Activated T-cell treated with anti-CD3 and anti-CD28 coated beads, Interleukin-2, amount 50 U/mL, for 4 hours (primary cell): Measurements from ENCODE around the gene DDA1. TPM values are rescaled to one million over a fixed set of nuclear protein-coding genes. Genes with fewer than 3 reads are reported as not detected.
"Not testable (repeated sequence)": the region's sequence is repeated elsewhere in the genome, so short reads cannot be mapped to it uniquely, and the experiment has no call there.

Source experiments
- ATAC-seq, 2 donors: fragments of 200-7000 bp; cut with Tn5 transposase; one replicate each; pipeline ENCODE4 v1.10.0; 2021
- DNase-seq: peaks from one replicate; pipeline ENCODE4 v3.0.0-alpha.2; 2020
- H3K27me3 Mint-ChIP-seq: one replicate; pipeline ENCODE4 v1.8.0; 2021; ENCODE audit warnings: low read depth, mixed read lengths
- H3K36me3 Mint-ChIP-seq: one replicate; pipeline ENCODE4 v1.8.0; 2022; ENCODE audit warnings: mixed read lengths; ENCODE audit not compliant: insufficient read depth
- H3K4me1 Mint-ChIP-seq: one replicate; pipeline ENCODE4 v1.8.0; 2021; ENCODE audit warnings: low read depth, mixed read lengths
- H3K4me3 Mint-ChIP-seq: one replicate; pipeline ENCODE4 v1.8.0; 2021; ENCODE audit warnings: mild to moderate bottlenecking, moderate library complexity, mixed read lengths
- H3K9me3 Mint-ChIP-seq: one replicate; pipeline ENCODE4 v1.8.0; 2021; ENCODE audit warnings: mixed read lengths
- total RNA-seq, 3 donors: library from RNA; stranded (reverse); gene quantifications; one replicate each; pipeline ENCODE4 v1.2.1, GENCODE V29; 2021

Gene DDA1
- total RNA-seq, 3 donors from 2014 or later = 53.1 to 58.1 (median 53.4) TPM

GRCh38 chr19:17281391-17282304 is 27.7 kb upstream of the DDA1 start, which contains the start of gene ANKLE1:
TSS of gene ANKLE1 (plus strand) at chr19:17281901. CDS start at chr19:17281921, 20 bp downstream.
- peak; percentile 25 to 57 for ATAC-seq
- peaks cover under 1% of the 10 kb centered on the region for H3K27me3 Mint-ChIP-seq
- H3K36me3 Mint-ChIP-seq = peaks cover 6% of the 10 kb centered on the region
- H3K9me3 Mint-ChIP-seq = no peaks in the 10 kb centered on the region
- peaks cover 7% of the 10 kb centered on the region for H3K4me1 Mint-ChIP-seq
- DNase-seq = no peak
- H3K4me3 Mint-ChIP-seq = peak within 1 kb of the TSS; percentile 82

- ATAC-seq (peak; percentile 91 to 95), DNase-seq (peak; percentile 73)
- no peaks in the 10 kb centered on the region for H3K9me3 Mint-ChIP-seq
- H3K4me3 Mint-ChIP-seq = peak overlapping the region; percentile 82
- peaks cover under 1% of the 10 kb centered on the region for H3K36me3 Mint-ChIP-seq
- peaks cover 7% of the 10 kb centered on the region for H3K4me1 Mint-ChIP-seq
- peaks cover 4% of the 10 kb centered on the region for H3K27me3 Mint-ChIP-seq
These were observed 26.8 kb upstream of the DDA1 start for GRCh38 chr19:17282488-17283125.

GRCh38 chr19:17283504-17283996 is 25.8 kb upstream of the DDA1 start:
- peaks cover 8% of the 10 kb centered on the region for H3K27me3 Mint-ChIP-seq
- no peak overlapping the region for H3K4me3 Mint-ChIP-seq
- H3K9me3 Mint-ChIP-seq = no peaks in the 10 kb centered on the region
- ATAC-seq (no peak), DNase-seq (no peak)
- no peaks in the 10 kb centered on the region for H3K36me3 Mint-ChIP-seq
- H3K4me1 Mint-ChIP-seq = peaks cover 7% of the 10 kb centered on the region

GRCh38 chr19:17285415-17286135 is 23.8 kb upstream of the DDA1 start:
- H3K9me3 Mint-ChIP-seq = no peaks in the 10 kb centered on the region
- H3K4me3 Mint-ChIP-seq = no peak overlapping the region
- H3K36me3 Mint-ChIP-seq = no peaks in the 10 kb centered on the region
- ATAC-seq (no peak), DNase-seq (no peak)
- H3K4me1 Mint-ChIP-seq = peaks cover 9% of the 10 kb centered on the region
- peaks cover 13% of the 10 kb centered on the region for H3K27me3 Mint-ChIP-seq

DNA sequence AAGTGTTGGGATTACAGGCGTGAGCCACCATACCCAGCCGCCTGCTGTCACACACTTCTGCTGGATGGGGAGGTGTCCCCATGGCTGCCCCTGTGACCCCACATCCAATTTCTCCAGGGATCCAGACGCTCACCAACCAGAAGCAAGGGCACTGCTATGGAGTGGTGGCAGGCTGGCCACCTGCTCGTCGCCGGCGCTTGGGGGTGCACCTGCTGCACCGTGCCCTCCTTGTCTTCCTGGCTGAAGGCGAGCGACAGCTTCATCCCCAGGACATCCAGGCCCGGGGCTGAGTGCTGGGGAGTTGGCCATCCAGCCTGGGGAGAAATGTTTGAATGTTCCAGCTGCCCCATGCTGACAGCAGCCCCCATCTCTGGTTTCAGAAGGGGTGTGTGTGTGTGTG is 23.1 kb upstream of the DDA1 start:
- ATAC-seq (no peak), DNase-seq (no peak)
- peaks cover 13% of the 10 kb centered on the region for H3K27me3 Mint-ChIP-seq
- peaks cover 7% of the 10 kb centered on the region for H3K4me1 Mint-ChIP-seq
- H3K4me3 Mint-ChIP-seq = no peak overlapping the region
- H3K9me3 Mint-ChIP-seq = no peaks in the 10 kb centered on the region
- no peaks in the 10 kb centered on the region for H3K36me3 Mint-ChIP-seq

- Mint-ChIP-seq H3K4me3 (no peak overlapping the region), H3K9me3 (no peaks in the 10 kb centered on the region), H3K4me1 (peaks cover 4% of the 10 kb centered on the region), H3K27me3 (peaks cover 13% of the 10 kb centered on the region), H3K36me3 (no peaks in the 10 kb centered on the region)
- ATAC-seq (no peak), DNase-seq (no peak)
These were observed 22.6 kb upstream of the DDA1 start for GRCh38 chr19:17286752-17287151.

DNA sequence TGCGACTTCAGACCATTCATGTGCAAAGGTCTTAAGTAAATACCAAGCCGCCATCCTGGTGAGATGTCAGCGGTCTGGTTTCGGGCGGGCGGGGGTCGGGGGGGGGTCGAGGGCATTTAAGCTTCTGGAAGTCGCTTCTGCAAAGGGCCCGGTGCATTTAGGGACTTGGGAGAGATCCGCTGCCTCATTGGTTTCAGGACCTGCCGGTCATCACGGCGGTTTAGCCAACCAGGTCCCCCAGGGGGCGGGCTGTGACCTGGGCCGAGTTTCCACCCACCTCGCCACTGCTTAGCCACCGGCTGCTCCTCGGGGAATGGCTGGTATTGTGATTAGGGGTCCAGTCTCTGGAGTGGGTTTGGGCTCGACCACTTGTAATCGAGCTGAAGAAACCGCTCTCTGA is 19.9 kb upstream of the DDA1 start:
- peaks cover 13% of the 10 kb centered on the region for H3K27me3 Mint-ChIP-seq
- no peak for ATAC-seq
- no peaks in the 10 kb centered on the region for H3K9me3 Mint-ChIP-seq
- no peaks in the 10 kb centered on the region for H3K36me3 Mint-ChIP-seq
- no peak overlapping the region for H3K4me3 Mint-ChIP-seq
- no peak for DNase-seq
- peaks cover 7% of the 10 kb centered on the region for H3K4me1 Mint-ChIP-seq

DNA sequence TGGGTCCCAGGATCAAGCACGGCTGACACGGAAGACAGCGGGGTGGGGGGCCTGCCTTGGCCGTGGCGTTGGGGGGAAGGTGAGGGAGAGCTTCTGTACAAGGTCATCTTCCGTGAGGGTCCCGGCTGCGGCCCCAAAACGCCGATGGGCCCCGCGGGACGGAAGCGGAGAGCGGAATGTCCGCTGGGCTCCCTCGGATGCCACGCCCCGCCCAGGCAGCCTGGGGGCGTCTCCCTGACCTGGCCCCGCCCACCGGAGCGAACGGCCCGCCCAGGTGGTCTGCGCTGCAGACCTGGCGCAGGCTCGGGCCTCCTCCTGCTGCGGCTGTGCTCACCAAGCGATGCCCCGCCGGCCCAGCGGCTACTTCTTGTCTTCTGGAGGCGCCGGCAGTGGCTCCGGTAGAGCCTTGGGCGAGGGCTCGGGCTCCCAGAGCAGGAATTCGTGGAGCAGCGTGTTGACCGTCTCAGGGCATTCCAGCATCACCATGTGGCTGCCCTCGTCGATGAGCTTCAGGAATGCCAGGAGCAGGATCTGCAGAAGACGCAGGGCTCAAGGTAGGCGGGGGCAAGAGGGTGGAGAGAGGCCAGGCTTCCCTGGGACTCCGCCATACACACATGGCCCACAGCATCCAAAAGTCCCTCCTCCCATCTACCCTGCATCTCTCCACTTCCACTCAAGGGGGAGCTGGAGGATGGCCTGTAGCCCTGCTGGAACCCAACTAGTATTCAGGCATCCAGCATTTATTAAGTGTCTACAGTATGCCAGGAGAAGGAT is 16.9 kb upstream of the DDA1 start:
- H3K9me3 Mint-ChIP-seq = no peaks in the 10 kb centered on the region
- peak overlapping the region; percentile 85 for H3K4me3 Mint-ChIP-seq
- H3K36me3 Mint-ChIP-seq = no peaks in the 10 kb centered on the region
- DNase-seq (peak; percentile 75), ATAC-seq (peak; percentile 96 to 98)
- peaks cover 7% of the 10 kb centered on the region for H3K4me1 Mint-ChIP-seq
- peaks cover 10% of the 10 kb centered on the region for H3K27me3 Mint-ChIP-seq

- Mint-ChIP-seq H3K4me3 (no peak overlapping the region), H3K27me3 (peaks cover 5% of the 10 kb centered on the region), H3K4me1 (peaks cover 7% of the 10 kb centered on the region), H3K9me3 (no peaks in the 10 kb centered on the region), H3K36me3 (no peaks in the 10 kb centered on the region)
- no peak for DNase-seq
- ATAC-seq = no peak
These were observed 15.8 kb upstream of the DDA1 start for GRCh38 chr19:17293605-17294004.

DNA sequence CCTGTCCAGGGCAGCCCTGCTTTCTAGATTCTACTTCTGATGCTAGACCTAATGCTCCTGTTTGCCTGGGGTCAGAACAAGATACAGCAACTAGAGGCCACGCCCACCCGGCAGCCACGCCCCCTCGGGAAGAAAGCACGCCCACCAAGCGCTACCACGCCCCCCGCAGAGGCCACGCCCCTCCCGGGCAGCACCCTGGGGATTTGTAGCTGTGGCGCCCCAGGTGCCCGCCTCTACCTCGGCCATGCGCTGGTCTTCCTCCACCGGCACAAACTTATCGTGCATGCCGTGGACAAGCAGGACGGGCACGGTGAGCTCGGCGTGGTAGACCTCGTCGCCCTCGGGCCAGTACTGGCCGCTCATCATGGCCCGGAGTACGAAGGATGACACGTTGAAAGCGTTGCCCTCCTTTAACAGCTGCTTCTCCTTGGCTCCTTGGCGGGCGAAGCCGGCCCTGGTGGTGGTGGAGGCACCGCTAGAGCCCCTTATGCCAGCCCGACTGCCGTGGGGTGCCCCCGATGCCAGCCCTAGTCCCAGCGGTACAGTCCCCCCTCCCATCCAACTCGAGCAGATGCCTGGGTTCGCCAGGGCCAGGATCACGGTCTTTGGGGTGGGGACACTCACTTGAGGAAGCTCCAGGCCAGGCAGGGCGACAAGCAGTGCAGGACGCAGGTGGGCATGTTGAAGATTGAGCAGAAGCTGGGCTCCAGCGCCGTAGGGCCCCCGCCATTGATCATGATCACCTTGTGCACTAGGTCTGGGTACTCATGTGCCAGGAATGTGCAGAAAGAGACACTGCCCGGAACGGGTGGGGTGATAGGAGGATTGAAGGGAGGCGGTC is 15.1 kb upstream of the DDA1 start:
- DNase-seq = peak; percentile 40
- H3K4me3 Mint-ChIP-seq = no peak overlapping the region
- no peaks in the 10 kb centered on the region for H3K36me3 Mint-ChIP-seq
- H3K4me1 Mint-ChIP-seq = peaks cover 7% of the 10 kb centered on the region
- ATAC-seq = peak in 1 of 2 donors; percentile 27
- H3K9me3 Mint-ChIP-seq = no peaks in the 10 kb centered on the region
- peaks cover 2% of the 10 kb centered on the region for H3K27me3 Mint-ChIP-seq

DNA sequence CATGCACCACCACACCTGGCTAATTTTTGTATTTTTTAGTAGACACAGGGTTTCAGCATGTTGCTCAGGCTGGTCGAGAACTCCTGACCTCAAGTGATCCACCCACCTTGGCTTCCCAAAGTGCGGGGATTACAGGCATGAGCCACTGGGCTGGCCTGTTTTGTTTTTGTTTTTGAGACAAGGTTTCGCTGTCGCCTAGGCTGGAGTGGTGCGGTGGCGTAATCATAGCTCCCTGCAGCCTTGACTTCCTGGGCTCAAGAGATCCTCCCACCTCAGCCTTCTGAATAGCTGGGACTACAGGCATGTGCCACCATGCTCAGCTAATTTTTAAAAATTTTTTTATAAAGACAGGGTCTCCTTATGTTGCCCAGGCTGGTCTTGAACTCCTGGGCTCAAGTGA is 13.8 kb upstream of the DDA1 start:
- H3K4me3 Mint-ChIP-seq, H3K9me3 Mint-ChIP-seq, H3K36me3 Mint-ChIP-seq, DNase-seq, ATAC-seq, H3K27me3 Mint-ChIP-seq, H3K4me1 Mint-ChIP-seq: not testable (repeated sequence)

DNA sequence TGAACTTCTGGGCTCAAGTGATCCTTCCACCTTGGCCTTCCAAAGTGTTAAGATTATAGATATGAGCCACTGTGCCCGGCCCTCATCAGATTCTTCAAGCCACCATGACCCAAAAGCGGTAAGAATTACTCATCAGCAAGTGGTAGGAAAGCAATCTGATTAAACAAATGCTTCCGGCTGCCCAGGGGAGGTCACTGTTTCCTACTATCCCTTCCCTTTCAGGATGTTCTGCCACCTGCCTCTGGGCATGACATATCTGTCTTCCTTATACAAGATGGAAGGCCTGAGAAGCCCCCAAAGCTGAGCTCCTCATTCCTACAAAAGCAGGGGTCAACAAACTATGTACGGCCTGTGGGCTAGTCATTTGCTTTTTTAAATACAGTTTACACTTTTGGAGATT is 13.1 kb upstream of the DDA1 start:
- Mint-ChIP-seq H3K4me1 (peaks cover 6% of the 10 kb centered on the region), H3K4me3 (no peak overlapping the region), H3K9me3 (no peaks in the 10 kb centered on the region), H3K27me3 (no peaks in the 10 kb centered on the region), H3K36me3 (no peaks in the 10 kb centered on the region)
- no peak for DNase-seq
- ATAC-seq = no peak

DNA sequence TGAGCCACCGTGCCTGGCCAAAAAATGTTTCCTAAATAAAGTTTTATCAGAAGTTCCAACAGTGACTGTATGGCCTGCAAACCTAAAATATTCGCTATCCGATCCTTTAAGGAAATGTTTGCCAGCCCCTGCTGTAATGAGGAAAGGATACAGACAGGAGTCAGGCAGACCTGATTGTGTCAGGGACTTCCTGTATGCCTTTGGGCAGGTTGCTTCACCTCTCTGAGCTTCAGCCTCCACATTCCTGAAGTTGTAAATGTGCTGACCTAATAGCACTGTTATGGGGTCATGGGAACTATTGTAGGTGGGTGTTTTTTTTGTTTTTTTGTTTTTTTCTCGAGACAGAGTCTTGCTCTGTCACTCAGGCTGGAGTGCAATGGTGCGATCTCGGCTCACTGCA is 12.4 kb upstream of the DDA1 start:
- DNase-seq (no peak), ATAC-seq (no peak)
- Mint-ChIP-seq H3K4me3 (no peak overlapping the region), H3K4me1 (peaks cover 5% of the 10 kb centered on the region), H3K9me3 (no peaks in the 10 kb centered on the region), H3K36me3 (no peaks in the 10 kb centered on the region), H3K27me3 (no peaks in the 10 kb centered on the region)
